Right lobe of liver (tissue), 6 donors: Measurements from ENCODE around the gene IGF2R. TPM values are rescaled to one million over a fixed set of nuclear protein-coding genes. Genes with fewer than 3 reads are reported as not detected.

Source experiments
- ATAC-seq, 4 donors: fragments of 200-7000 bp; cut with Tn5 transposase; one replicate each; pipeline ENCODE4 v1.9.1; 2020; ENCODE audit warnings: mild to moderate bottlenecking in 4 of 4, moderate library complexity in 4 of 4
- DNase-seq, 3 donors: peaks; one replicate each; pipeline ENCODE4 v3.0.0-alpha.2; 2020
- H3K27ac ChIP-seq, 3 donors: fragments of 200-600 bp; one replicate each; pipeline ENCODE4 v1.8.0; 2022
- H3K27me3 ChIP-seq, 2 donors: fragments of 200-600 bp; one replicate each; pipeline ENCODE4 v1.8.0; 2022
- H3K36me3 ChIP-seq, 4 donors: fragments of 200-600 bp; sonication (generic) in 1 of 4; one replicate each; pipeline versions ENCODE4 v1.5.1 to v1.8.0; 2017 to 2022; ENCODE audit warnings: control low read depth in 1 of 4
- H3K4me1 ChIP-seq, 4 donors: fragments of 200-600 bp; sonication (generic) in 1 of 4; one replicate each; pipeline versions ENCODE4 v1.5.1 to v1.8.0; 2017 to 2022; ENCODE audit warnings: control low read depth in 1 of 4
- H3K4me3 ChIP-seq, 3 donors: fragments of 200-600 bp; one replicate each; pipeline ENCODE4 v1.8.0; 2022
- H3K9me3 ChIP-seq, 4 donors: fragments of 200-600 bp; sonication (generic) in 1 of 4; one replicate each; pipeline versions ENCODE4 v1.5.1 to v1.8.0; 2017 to 2022; ENCODE audit warnings: control low read depth in 1 of 4
- CTCF ChIP-seq, 4 donors: fragments of 200-600 bp in 3 of 4; fragments of 450-650 bp in 1 of 4; IDR thresholded peaks; one replicate each; pipeline versions ENCODE4 v1.5.1 to v1.8.0; 2016 to 2022; ENCODE audit warnings: antibody characterized with exemption in 4 of 4, mild to moderate bottlenecking in 2 of 4
- POLR2A ChIP-seq: fragments of 450-650 bp; IDR thresholded peaks from one replicate; pipeline ENCODE4 v1.6.1; 2017; ENCODE audit warnings: antibody characterized with exemption, mild to moderate bottlenecking
- WGBS: methylation state at CpG from one replicate; pipeline ENCODE4 v1.1.6; 2018; ENCODE audit warnings: low coverage, low lambda C conversion rate; ENCODE audit not compliant: insufficient coverage; ENCODE audit errors: missing lambda C conversion rate; 5-methylcytosine and 5-hydroxymethylcytosine counted together
- intact Hi-C, 2 donors: fragments of 100-400 bp; cut with DNase I; formaldehyde crosslinking; loops; one replicate each; pipeline versions ENCODE4 v1.11.2 to v1.14.1; 2022
- total RNA-seq, 6 experiments: library from RNA; depleted of rRNA in 2 of 6; stranded (reverse); fragments of >200 nt in 2 of 6; fragmentation: NEBNext Ultra II Directional in 3 of 6; extraction: Animal tissue kit (Norgen Biotek cat#: 25700) in 3 of 6; gene quantifications; one replicate each; pipeline versions ENCODE4 v1.1.0 to v1.2.4, GENCODE V29; 2016 to 2023
- donor health status: DM: no; HTN: yes; CAD: no.
- donor health status: DM: no; HTN: no; CAD: no.
- donor health status: DM: no; HTN: no; CAD: no.
- donor health status: DM: no; HTN: yes; CAD: no.
- donor health status: DM: no; HTN: yes; CAD: no.

Gene IGF2R
- total RNA-seq, 6 experiments from 2014 or later: 50.3 to 81.0 (median 67.1) TPM

DNA sequence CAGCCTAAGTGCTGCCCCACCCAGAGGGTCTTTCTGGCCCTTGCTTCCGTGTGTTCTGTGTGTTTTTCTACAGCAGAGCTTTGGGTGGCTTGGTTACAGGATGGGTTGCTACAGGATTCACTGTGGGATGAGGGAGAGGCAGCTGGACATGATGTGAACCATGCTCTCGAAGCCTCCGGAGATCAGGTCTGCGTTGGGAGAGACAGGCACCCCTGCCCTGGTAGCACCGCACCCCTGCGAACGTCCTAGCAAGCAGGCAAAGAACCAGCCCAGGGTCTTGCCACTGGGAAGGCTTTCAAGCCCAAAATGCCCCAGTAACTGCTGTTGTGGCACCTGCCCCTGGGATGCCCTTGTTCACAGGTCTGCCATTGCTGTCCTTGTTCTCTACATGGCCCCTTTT is 66.4 kb downstream of the IGF2R start:
- Histone ChIP-seq H3K4me1 (peaks cover 0 to 21% (median 7%) of the 10 kb centered on the region in 4 donors), H3K9me3 (no peaks in the 10 kb centered on the region), H3K36me3 (peaks cover 0 to 53% (median 11%) of the 10 kb centered on the region in 4 donors), H3K4me3 (no peak overlapping the region), H3K27me3 (no peaks in the 10 kb centered on the region), H3K27ac (peak overlapping the region in 1 of 3 donors; percentile 28)
- DNase-seq (no peak), ATAC-seq (no peak)
- WGBS: no CpG with 5 or more reads among the region's 7 CpGs
- TF ChIP-seq POLR2A: no peak
- no peak for TF ChIP-seq CTCF (IDR thresholded peaks at IDR 0.05)
- intact Hi-C loops: loop anchor here in 1 of 2 donors (5.0 kb wide), 1 partner anchor 58 kb away; no protein-coding TSS in a partner anchor

DNA sequence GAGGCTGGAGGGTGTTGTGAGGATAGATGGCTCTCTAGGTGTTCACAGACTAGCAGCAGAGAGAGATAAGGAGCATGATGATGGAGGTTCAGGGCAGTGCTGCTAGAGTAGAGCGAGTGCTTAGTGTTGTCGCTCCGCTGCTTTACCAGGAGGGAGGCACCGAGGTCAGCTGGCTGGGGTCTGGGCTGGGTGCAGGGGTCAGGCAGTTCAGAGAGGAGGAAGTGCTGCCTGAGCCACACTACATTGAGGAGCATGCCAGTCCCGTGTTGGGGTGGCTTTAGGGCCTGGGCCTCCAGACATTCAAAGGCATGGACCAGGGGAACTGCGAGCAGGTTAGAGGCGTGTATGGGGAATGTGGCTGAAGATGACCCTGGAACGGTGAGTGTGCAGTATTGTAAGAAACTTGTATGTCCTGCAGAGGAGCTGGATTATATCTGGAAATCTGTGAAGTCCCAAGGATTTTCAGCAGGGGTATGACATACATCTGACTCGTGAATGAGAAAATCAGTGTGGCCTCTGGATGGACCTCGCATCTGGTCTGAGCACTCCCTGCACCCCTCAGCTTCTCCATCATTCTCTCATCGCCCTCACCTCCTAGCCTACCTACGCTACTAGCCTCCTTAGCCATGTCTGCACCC is 66.9 kb downstream of the IGF2R start:
- Histone ChIP-seq H3K4me1 (peaks cover 0 to 15% (median 8%) of the 10 kb centered on the region in 4 donors), H3K9me3 (no peaks in the 10 kb centered on the region), H3K4me3 (no peak overlapping the region), H3K27me3 (no peaks in the 10 kb centered on the region), H3K36me3 (peaks cover 2 to 59% (median 13%) of the 10 kb centered on the region in 4 donors), H3K27ac (no peak overlapping the region)
- TF ChIP-seq CTCF (IDR thresholded peaks at IDR 0.05) (no peak), POLR2A (no peak)
- intact Hi-C loops: loop anchor here in 1 of 2 donors (5.0 kb wide), 1 partner anchor 59 kb away; no protein-coding TSS in a partner anchor
- peak in 2 of 4 donors; percentile 7 to 12 for ATAC-seq
- WGBS: 90% methylated on average over 7 of the region's 12 CpGs
- DNase-seq: peak in 1 of 3 donors; percentile 48

DNA sequence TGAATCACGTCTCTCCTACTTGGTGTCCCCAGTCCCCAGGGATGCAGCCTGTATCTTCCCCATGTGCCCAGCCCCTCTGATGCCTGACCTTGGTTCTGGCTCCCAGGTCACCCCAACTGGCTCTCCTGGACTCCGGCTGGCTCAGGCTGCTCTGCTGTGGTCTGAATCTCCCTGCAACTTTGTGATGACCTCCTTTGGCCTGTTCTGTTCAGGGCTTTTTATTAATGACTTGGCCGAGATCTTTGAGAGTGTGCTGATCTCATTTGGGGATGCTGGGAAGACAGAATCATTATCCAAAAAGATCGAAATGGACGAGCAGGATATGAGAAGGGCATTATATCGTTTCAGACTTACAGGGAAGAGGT is 67.4 kb downstream of the IGF2R start:
- H3K27ac ChIP-seq: no peak overlapping the region
- intact Hi-C loops: loop anchor here in 1 of 2 donors (5.0 kb wide), 1 partner anchor 59 kb away; no protein-coding TSS in a partner anchor
- 96% methylated on average over 6 of the region's 6 CpGs for WGBS
- DNase-seq: no peak
- H3K4me3 ChIP-seq: no peak overlapping the region
- TF ChIP-seq POLR2A: no peak
- TF ChIP-seq CTCF (IDR thresholded peaks at IDR 0.05): no peak
- H3K4me1 ChIP-seq: peaks cover 0 to 18% (median 9%) of the 10 kb centered on the region in 4 donors
- peaks cover 4 to 63% (median 14%) of the 10 kb centered on the region in 4 donors for H3K36me3 ChIP-seq
- no peaks in the 10 kb centered on the region for H3K27me3 ChIP-seq
- H3K9me3 ChIP-seq: no peaks in the 10 kb centered on the region
- ATAC-seq: no peak

GRCh38 chr6:160036790-160037206 is 67.9 kb downstream of the IGF2R start:
- Histone ChIP-seq H3K9me3 (no peaks in the 10 kb centered on the region), H3K4me1 (peaks cover 0 to 19% (median 10%) of the 10 kb centered on the region in 4 donors), H3K27ac (no peak overlapping the region), H3K36me3 (peaks cover 4 to 58% (median 14%) of the 10 kb centered on the region in 4 donors), H3K27me3 (no peaks in the 10 kb centered on the region), H3K4me3 (no peak overlapping the region)
- TF ChIP-seq CTCF (IDR thresholded peaks at IDR 0.05) (no peak), POLR2A (no peak)
- intact Hi-C loops: loop anchor here in 1 of 2 donors (5.0 kb wide), 1 partner anchor 59 kb away; no protein-coding TSS in a partner anchor
- WGBS: 76% methylated on average over 4 of the region's 4 CpGs
- DNase-seq (no peak), ATAC-seq (no peak)
